Fibroblast of gingiva (primary cell): ENCODE data around the gene CD63.

ENCODE experiments used
- DNase-seq: peaks from one replicate; pipeline ENCODE4 v3.0.0-alpha.2; 2011; ENCODE audit warnings: low read depth

Gene CD63

DNA sequence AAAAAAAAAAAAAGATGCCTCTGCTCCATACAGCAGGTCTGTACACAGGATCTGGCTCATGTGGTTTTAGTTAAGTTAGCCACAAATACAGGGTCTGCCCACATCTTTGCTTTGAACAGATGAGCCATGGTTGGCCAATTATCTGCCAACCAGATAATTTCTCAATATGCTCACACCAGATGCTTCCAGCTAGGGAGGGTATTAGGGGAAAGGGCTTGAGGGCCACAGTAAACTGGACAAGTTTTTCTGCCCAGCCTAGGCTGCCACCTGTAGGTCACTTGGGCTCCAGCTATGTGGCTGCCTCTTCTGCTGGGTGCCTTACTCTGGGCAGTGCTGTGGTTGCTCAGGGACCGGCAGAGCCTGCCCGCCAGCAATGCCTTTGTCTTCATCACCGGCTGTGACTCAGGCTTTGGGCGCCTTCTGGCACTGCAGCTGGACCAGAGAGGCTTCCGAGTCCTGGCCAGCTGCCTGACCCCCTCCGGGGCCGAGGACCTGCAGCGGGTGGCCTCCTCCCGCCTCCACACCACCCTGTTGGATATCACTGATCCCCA, 7.8 kb downstream of the CD63 start:
- DNase-seq = peak; percentile 100

DNA sequence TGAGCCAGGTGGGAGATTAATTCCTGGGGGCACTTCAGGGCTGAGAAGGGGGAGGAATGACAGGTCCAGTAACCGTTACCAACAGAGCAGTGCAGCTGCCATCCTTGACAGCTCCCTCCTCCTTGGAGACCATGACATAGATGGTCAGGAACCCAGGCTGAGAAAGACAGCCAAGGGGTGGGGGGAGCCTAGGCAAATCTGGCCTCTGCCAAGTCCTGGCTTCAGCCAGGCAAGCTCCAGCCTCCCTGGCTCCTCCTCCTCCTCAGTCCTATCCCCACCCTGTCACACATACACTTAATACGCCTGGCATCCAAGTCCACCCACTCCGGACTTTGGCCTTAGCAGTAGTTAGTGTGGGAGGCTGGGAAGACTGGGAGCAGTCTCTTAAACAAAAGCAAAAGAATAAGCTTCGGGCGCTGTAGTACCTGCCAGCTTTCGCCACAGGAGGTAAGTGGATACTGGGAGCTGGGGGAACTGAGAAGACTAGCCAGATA, 8.7 kb downstream of the CD63 start, which contains the start of gene RDH5:
Gene RDH5 (plus strand): TSS at position 323 of the 494 bp plus-strand sequence. CDS start 792 bp downstream, outside the sequence.
- DNase-seq = peak; percentile 97

DNA sequence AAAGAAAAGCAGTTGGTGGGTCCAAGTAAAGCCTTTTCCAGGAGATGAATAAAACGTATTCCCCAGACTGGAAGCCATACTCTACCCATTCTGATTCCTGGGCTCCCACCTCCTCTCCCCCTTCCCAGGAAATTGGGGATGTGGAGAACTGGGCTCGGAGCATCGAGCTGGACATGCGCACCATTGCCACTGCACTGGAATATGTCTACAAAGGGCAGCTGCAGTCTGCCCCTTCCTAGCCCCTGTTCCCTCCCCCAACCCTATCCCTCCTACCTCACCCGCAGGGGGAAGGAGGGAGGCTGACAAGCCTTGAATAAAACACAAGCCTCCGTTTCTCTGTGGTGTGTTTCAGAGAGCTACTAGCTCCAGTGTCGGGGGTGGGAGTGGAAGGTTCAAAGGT, 9.4 kb downstream of the CD63 start:
- DNase-seq = no peak

DNA sequence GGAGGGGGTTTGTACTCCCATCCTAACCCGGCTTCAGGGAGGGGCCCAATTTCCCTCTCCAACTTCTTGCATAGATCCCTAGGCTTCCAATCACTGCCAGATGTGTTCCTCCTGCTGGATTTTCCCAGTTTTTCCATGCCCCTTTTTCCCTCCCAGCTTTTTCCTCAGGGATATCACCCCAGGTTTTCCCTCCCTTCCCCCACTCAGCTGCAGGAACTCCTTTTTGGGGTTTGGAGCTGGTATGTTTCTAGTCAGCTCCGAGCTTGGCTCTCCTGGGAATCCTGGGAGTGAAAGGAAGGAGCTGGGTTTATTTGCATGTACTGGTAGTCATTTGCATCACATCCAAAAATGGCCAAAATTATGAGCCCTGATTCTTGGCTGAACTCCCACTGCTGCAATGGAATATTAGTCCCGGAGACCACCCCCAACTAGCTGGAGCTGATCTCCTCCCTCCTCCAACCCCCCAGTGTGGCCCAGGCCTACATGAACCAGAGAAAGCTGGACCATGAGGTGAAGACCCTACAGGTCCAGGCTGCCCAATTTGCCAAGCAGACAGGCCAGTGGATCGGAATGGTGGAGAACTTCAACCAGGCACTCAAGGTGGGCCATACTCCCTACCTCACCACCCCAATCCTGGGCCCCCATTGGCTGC, 10.1 kb downstream of the CD63 start:
- peak; percentile 48 for DNase-seq

DNA sequence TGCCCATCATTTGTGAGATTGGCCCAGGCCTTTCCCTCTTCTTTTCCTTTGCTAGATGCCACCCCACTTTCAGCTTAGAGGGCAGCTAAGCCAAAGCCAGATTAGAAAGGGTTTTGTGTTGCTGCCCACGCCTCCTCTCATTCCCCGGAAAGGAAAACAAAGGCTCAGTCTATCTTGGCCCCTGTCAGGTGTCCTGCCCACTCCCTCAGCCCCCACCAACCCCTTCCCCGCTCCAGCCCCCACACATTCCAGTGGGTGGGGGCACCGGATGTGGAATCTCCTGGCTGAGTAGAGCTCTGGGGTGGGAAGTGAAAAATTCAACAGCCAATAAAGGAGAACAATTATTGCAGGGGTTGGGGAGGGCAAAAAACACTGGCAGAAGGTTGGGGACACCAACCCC, 10.8 kb downstream of the CD63 start:
- DNase-seq = no peak

DNA sequence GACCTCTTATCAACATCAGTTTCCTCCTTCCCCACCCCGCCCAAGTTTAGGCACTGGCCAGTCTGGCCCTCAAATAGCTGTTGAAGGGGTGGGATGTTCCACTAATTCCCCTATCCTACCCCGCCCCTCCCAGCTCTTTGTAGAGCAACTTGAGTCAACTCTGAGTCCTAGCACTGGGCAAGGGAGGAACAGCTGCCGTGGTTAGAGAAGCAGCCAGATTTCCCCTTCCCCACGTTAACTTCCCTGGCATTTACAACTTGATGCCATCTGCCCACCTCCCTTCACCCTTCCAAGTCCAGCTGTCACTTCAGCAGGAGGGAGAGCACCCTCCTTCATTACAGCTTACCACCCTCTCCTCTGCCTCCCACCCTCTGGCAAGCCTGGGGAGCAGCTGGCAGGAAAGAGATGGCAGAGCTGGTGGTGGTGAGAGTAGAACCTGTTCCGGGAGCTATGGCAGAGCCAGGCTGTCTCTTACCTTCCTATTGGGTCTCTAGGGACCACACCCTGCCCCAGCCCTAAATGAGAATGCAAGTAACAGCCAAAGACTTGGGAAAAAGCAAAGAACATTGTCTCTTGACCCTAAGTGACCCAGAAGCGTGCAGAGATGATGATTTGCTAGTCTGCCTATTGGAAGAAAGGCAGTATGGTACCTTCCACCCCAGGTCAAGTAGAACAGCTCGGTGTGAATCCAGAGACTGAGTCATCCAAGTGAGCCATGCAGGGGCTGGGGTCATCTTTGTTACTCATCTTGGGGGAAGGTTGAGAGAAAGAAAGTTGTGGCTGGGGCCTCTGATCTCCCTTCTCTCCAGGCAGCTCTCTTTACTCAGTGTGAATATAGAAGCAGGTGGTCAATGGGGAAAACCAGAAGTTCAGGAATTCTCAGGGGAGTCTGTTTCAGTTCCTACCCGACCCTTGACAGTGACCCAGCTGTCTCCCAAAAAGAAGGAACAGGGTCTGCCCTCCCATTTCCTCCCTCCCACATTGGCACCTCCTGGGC, 11.5 kb downstream of the CD63 start:
- DNase-seq = no peak

DNA sequence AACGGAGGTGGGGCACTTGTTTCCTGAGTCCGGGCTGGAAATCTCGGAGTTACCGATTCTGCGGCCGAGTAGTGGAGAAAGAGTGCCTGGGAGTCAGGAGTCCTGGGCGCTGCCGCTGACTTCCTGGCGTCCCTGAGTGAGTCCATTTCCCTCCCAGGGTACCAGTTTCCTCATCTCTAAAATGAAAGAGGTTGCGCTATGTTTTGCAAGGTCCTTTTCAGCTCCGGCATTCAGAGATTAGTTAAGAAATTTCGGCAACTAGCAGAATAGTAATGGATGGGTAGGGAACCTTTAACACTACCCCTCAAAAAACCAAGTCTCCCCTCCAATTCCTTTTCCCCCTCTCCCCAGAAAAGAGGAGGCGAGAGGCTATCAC, 12.2 kb downstream of the CD63 start:
- DNase-seq = no peak

DNA sequence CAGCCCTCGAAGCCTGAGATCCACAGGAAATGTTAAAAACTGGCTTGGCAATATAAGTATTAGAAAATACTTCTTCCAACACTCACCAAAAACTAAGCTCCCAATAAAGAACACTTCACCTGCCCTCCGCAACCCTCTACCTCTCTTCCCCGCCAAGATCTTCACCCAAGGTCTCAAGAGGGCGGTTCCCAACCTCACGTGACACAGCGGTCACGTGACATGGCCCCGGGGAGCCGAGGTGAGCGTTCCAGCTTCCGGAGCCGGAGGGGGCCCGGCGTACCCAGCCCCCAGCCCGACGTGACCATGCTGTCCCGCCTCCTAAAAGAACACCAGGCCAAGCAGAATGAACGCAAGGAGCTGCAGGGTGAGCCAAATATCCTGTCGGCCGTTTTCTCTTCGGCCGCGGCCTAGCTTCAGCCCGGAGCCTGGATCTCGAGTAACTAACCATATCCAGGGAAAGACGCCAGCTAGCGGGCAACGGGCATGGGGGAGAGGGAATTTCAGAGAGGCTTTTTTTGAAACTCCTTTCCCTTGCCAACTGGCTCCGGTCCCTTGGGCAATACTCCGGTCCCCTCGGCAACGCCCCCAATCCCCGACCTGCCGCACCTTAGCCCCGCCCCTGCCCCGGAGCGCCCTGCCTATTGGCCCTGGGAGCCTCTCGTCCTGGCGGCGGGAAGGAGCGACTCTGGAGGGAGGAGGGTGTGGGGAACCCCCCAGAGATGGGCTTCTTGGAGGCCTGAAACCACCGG, 12.8 kb downstream of the CD63 start, which contains the start of gene BLOC1S1:
Gene BLOC1S1 (plus strand): TSS at position 214 of the 749 bp plus-strand sequence. CDS start 6 bp downstream, at position 220.
- DNase-seq = peak; percentile 94

DNA sequence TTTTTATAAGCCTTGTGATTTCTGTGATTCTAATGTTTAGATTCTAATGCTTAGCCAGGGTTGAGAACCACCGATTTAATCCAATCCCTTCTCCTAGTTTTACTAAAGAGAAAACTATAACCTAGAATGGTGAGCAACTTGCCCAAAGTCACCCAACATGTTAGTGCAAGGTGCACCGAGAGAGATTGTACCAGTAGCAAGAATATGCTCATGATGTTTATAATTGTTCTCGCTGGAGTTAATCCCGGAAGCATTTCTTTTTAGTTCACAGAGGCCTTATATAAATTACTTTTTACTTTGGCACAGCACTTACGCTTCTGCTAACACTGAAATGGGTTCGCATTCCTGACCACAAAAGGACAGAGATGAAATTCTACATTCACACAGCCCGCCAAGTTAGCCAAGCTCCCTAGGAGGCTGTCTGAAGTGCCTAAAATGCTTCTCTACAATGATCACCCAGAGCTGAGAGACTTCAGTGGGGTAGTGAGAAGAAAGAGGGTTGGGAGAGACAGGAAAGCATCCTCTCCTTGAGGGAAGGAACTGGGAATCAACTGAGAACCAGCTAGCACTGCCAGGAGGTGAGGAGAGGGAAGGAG, 13.5 kb downstream of the CD63 start:
- no peak for DNase-seq

DNA sequence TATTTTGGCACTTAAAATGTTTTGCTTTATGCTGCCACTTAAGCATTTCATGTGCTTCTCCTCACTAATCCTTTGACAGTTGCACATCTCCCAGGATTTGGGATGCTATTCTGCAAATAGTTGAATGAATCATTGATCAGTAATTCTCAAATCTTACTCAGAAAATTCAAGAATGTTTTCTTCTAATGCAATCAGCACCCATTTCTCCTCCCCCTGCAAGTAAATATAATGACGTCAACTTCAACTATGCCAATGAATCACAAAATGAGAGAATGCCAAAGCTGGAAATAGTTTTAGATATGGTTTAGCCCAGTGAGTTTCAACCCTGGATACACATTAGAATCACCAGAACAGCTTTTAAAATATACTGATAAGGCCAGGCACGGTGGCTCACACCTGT, 15.1 kb downstream of the CD63 start:
- DNase-seq = peak; percentile 86

DNA sequence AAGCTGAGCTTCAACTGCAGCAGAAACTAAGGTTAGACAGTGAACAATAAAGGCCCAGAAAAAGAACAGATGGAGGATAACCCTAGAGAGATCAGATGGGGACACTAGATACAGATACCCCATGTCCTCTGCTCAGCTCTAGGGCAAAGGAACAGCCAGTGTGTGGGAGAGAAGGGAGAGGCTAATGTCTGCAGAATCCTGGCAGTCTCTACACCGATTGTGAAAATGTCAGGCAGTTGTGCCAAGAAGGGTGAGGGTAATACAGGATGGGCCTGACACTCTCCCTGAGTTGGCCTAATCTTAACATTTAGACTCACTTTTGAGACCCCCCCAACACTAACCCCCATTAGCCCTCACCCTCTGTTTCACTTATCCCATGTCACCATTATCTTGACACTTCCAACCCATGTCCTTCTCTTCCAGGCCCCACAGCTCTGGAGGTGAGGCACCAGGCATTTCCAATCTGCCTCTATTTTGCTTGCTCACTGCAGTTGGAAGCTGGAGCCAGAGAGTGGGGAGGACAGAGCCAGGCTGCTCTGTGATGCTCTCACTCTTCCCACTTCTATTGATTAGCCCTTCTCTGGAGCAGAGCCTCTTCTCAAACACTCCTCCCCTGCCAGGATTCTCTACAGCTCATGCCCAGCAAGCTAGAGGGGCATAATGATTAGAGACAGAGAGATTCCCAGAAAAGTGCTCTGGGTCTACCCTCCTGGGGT, 16.0 kb downstream of the CD63 start:
- DNase-seq = peak; percentile 57

DNA sequence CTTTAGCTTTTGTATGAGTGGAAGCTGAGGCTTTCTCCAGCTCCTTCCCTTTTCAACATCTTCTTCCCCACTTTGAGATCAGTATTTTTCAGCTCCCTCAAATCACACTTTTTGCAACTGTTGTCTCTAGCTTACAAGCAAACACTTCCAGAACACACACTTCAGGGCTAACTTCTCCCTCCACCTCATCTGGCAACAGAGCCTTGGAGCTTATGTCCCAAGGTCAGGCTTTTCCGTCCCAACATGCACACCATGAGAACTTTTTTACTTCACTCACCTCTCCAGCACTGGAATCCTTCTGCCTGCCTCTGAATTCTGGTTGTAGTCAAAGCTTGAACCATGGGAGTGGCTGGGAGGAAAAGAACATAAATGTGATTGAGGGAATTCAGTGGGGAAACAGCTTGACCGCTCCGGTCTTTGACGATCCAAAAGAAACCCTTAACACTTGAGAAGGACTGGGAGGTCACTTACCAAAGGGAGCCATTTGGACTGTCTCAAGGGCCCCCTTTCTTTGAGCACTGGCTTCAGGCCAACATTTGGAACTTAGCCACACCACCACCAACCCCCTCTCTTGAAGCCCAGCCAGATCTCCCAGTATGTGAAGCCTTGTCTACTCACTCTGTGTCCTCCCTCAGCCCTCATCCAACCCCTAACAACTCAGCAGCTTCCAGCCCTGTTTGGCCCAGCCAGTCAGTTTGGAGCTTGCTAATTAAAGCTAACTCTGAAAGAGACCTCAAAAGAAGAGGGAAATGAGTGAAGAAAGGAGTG, 16.8 kb downstream of the CD63 start:
- DNase-seq = no peak

DNA sequence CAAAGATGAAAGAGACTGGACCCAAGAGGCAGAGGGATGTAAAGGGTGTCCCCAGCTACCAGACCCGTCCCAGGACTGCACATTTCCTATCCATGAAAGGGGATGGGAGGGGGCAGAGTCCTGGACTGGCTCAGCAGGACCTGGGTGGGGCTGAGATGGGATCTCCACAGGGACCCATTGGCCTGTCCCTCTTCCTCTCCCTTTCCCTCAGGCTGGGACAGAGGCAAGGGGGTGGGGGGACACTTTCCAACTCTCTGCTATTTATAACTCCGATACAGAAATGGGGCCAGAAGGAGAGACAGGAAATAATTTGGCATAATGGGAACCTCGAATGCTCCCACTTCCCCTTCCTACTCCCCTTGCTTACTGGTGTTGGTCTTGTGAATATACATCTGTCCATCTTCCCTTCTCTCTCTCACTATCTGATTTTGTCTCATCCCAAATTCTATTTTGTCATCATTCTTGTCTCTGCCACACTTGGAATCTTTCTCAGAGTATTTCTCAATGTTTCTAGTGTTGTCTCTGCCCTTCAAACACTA, 20.0 kb downstream of the CD63 start:
- no peak for DNase-seq

DNA sequence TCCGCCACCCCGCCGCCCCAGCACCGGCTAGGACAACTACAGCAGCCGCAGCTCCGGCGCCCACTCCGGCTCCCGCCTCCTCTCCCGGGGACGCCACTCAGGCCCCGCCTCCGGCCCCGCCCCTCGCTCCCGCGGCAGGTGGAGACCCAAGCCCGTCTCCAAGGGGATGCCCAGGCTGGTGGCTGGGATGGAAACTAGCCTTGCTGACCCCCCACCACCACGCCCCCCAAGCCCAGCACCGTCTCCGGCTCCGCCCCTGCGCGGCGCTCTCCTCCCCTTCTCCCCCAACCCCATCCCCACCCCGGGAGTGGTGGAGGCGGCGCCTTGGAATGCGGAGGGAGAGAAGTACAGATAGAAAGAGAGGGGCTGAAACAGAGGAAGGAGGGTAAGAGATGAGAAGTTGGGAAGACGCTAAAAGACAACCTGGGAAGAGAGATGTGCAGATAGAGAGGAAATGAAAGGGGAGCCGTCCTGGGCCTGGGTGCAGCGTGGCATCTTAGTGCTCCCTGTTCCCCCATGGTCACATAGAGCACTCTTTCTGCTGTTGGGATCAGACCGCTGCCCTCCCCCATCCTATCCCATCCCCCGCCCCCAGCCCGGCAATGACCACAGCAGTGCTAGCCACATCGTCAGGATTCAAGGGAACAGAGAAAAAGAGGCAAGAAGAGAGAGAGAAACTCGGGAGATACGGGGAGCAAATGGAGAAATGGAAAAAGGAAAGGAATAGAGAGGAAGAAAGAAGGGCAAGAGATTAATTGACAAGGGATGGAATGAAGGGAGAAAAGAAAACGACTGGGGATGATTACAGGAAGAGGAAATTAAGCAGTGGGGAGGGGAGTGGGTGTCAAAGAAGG, 20.7 kb downstream of the CD63 start, which contains the start of gene ITGA7:
Gene ITGA7 (minus strand): TSS at position 64 of the 854 bp plus-strand sequence. CDS start 222 bp downstream, outside the sequence.
- no peak for DNase-seq

DNA sequence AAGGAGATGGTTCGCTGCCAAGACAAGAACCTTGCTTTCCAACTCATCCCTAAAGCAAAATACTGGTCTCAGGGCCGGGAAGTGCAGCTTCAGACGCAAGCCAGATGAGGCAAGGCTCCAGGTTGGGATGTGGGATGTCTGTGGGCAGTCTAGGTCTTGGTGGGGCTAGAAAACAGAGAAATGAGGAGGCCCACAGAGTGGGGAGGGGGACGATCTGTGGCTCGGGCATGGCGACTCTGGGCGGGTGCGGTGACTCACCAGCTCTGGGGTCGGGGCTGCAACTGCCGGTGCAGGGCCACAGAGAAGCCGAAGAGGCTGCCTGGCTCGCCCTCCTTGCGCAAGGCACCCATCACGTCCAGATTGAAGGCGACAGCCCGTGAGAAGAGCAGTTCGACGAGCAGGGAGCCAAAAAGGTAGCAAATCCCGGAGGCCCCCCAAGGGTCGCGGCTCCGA, 21.6 kb downstream of the CD63 start:
- no peak for DNase-seq

DNA sequence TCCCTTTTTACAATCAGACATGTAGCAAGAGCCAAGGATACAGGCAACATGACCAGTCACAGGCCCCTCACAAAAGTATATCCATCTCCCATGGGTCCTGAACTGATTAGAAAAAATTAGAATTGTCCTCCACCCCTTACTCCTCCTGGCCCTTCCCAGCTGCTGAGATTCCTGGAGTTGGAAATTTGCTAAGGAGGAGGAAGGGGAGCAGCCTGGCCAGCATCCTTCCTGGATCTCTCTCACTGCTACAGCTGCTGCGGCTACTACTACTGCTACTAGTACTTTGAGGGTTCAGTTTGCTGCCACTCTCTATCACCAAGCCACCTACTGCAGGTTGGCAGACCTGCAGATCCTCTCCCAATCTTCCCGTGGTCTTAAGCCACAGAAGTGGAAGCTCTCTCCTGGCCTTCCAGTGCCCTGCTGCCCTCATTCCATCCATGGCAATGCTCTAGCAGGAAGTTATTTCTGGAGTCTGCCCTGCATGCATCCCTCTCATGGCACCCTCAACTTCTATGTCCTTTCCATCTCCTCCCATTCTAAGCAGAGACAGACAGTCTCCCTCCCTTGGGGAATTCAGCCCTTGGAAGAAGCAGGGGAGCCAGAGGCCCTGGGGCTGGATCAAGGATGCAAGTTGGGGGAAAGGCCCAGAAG, 22.1 kb downstream of the CD63 start:
- DNase-seq = no peak

DNA sequence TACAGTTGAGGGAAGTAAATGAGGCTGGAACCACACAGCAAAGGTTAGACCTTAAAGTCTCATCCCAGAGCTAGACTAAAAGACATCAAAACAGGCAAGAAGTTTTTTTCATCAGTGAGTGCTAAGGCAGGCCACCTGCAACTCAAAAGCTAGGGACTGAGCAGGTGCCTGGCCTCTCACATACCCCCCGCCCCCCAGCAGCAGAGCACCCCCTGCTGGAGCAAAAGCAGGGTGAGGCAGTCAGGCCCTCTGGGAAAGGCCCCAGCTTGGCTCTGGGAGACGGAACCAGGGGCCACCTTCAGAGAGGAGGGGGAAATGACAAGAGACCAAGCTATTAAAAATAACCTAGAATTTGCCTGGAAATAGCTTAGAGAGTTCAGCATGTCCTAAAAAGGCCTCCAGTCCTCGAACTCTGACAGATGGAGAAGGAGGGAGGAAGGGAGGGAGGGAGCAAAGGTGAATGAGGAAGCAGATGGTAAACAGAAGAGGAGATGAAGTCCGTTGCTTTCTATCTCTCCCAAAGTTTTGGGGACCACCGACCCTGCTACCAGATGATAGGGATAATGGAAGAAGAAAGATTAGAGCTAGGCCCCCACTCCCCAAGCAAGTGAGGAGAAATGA, 22.9 kb downstream of the CD63 start:
- no peak for DNase-seq
